ENCODE results near the gene SUMF1. TPM values are rescaled to one million over a fixed set of nuclear protein-coding genes. Genes with fewer than 3 reads are reported as not detected.

SUMF1 gene
- total RNA-seq, 1 donor from 2014 or later = 98.4 TPM

DNA sequence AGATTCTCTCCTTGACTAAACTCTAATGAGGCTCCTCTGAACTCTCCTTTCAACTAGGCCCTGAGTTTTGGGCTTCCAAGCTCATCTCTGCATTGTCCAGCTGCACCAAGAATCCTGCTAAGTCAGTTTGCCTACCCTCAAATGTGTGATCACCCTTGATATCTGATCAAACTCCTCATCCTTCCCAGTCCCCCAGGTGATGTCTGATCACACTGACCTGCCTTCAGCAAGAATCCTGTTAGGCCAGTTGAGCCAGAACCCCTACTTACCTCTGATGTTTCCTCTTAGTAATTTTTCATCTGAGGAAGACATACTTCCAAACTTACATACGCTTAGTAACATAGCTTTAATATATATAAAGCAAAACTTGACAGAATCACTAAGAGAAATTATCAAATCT, 28.8 kb downstream of the SUMF1 start:
- Histone ChIP-seq H3K27me3 (no peaks in the 10 kb centered on the region), H3K27ac (no peak overlapping the region), H3K36me3 (peaks cover 0 to 9% of the 10 kb centered on the region in 2 donors), H3K4me1 (no peaks in the 10 kb centered on the region), H3K9me3 (no peaks in the 10 kb centered on the region), H3K4me3 (no peak overlapping the region)
- TF ChIP-seq, protein P1, sequence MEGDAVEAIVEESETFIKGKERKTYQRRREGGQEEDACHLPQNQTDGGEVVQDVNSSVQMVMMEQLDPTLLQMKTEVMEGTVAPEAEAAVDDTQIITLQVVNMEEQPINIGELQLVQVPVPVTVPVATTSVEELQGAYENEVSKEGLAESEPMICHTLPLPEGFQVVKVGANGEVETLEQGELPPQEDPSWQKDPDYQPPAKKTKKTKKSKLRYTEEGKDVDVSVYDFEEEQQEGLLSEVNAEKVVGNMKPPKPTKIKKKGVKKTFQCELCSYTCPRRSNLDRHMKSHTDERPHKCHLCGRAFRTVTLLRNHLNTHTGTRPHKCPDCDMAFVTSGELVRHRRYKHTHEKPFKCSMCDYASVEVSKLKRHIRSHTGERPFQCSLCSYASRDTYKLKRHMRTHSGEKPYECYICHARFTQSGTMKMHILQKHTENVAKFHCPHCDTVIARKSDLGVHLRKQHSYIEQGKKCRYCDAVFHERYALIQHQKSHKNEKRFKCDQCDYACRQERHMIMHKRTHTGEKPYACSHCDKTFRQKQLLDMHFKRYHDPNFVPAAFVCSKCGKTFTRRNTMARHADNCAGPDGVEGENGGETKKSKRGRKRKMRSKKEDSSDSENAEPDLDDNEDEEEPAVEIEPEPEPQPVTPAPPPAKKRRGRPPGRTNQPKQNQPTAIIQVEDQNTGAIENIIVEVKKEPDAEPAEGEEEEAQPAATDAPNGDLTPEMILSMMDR (IDR thresholded peaks at IDR 0.05) = no peak
- DNase-seq (ENCODE audit: low spot score in 2 of 2) = no peak
- intact Hi-C loops (cut with DNase I) = no loop called here

DNA sequence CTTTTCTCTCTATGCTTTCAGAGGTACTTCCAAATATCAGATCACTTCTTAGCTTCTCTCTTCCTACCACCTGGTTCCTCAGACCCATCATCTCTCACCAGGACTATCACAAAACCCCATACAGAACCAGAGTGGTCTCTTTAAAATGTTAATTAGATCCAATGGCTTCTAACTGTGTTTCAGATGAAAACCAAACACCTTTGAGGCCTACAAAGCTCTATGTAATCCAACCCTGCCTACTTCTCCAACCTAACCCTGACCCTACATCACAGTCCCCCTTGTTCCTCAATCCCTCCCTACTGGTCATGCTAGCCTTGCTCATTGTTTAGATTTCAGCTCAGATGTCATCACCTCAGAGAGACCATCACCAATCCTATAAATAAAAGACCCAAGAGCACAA, 34.8 kb downstream of the SUMF1 start:
- no peak for DNase-seq (ENCODE audit: low spot score in 2 of 2)
- H3K36me3 ChIP-seq = peaks cover 5% of the 10 kb centered on the region in 2 donors
- no peak overlapping the region for H3K27ac ChIP-seq
- no peak overlapping the region for H3K4me3 ChIP-seq
- H3K27me3 ChIP-seq = no peaks in the 10 kb centered on the region
- intact Hi-C loops (cut with DNase I) = no loop called here
- H3K4me1 ChIP-seq = peaks cover 0 to 4% of the 10 kb centered on the region in 2 donors
- H3K9me3 ChIP-seq = no peaks in the 10 kb centered on the region
- TF ChIP-seq, protein P1 (IDR thresholded peaks at IDR 0.05) = no peak

DNA sequence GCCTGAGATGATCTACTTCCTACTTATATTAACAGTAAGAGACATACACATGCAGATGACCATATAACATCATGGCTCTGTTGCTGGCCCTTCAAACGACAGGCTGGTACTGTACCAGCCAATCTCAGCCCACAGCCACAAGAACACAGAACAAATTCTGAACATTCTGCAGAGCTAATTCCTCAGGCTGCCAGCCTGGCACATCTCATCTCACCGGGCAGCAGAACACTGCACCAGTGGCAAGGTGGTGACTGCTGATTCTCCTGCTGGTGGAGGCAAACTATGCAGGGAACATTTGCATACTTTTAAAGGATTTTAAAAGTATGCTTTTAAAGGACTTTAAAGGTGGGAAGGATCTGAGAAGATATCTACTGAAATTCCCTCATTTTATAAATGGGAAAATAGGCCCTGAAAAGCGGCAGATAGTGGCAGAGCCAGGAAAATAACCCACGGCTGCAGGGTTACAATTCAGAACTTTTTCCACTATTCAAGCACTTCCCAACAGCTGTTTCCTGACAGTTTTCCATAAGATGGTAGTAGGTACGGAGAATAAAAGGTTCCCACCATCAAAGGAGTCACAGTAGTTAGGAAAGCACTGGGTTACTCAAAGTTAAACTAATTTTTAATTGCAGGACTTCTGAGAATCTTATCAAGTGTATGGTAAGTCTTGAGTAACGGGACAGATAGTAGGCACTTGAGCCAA, 37.3 kb downstream of the SUMF1 start:
- intact Hi-C loops (cut with DNase I) = no loop called here
- Histone ChIP-seq H3K36me3 (peaks cover 5% of the 10 kb centered on the region in 2 donors), H3K27me3 (no peaks in the 10 kb centered on the region), H3K4me1 (peaks cover 6 to 12% of the 10 kb centered on the region in 2 donors), H3K27ac (no peak overlapping the region), H3K4me3 (no peak overlapping the region), H3K9me3 (no peaks in the 10 kb centered on the region)
- no peak for DNase-seq (ENCODE audit: low spot score in 2 of 2)
- TF ChIP-seq, protein P1 (IDR thresholded peaks at IDR 0.05) = no peak

DNA sequence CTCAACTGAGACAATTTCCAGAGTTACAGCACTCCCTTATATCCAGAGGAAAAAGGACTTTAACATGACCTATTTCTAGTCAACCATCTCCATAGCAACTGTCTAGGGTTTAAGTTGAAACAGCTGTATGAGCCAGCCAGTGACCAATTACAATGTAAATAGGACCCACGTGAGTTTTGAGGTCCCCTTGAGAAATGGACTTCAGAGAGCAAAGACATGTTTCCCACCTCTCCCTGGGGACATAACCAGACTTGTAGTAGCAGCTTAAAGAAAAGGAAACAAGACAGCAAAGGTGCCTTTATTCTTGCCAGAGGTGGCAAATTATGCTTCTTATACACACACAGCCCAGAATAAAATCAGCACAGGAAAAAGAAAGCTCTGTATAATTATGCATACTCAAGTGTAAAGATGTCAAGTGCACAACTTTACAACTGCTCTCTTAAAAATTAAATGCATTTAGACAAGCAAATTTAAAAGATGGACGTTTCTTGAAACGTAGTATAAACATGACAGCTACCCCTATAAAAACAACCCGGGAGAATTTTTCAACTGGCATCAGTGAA, 40.2 kb downstream of the SUMF1 start:
- intact Hi-C loops (cut with DNase I) = no loop called here
- H3K9me3 ChIP-seq = no peaks in the 10 kb centered on the region
- H3K27me3 ChIP-seq = no peaks in the 10 kb centered on the region
- peaks cover 0 to 5% of the 10 kb centered on the region in 2 donors for H3K36me3 ChIP-seq
- no peak for DNase-seq (ENCODE audit: low spot score in 2 of 2)
- H3K4me3 ChIP-seq = no peak overlapping the region
- TF ChIP-seq, protein P1 (IDR thresholded peaks at IDR 0.05) = no peak
- H3K27ac ChIP-seq = peak overlapping the region; percentile 23 to 52
- H3K4me1 ChIP-seq = peaks cover 6 to 12% of the 10 kb centered on the region in 2 donors

DNA sequence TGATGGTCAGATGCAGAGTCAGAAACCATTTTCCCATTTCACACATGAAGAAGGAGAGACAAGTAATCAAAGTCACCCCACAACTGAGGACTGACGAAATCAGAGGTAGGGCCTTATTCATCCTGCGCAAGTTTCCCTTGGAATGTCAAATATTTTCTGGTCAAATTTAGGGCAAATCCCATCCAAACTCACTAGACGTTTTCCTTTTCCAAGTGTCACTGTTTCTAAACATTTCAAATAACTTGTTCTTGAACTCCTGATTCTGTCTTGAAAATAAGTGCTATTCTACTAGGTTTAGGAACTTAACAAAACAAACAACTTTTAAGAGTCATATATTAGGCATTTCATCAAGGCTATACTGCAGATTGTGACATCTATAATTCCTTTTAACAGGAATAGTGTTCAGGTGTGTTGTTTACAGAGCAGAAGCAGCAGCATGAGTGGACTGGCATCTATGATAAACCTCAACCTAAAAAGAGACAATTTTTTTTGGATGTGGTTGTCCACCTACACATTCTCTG, 40.7 kb downstream of the SUMF1 start:
- DNase-seq (ENCODE audit: low spot score in 2 of 2) = no peak
- peak overlapping the region in 1 of 2 donors; percentile 52 for H3K27ac ChIP-seq
- TF ChIP-seq, protein P1 (IDR thresholded peaks at IDR 0.05) = no peak
- no peak overlapping the region for H3K4me3 ChIP-seq
- peaks cover 6 to 12% of the 10 kb centered on the region in 2 donors for H3K4me1 ChIP-seq
- H3K9me3 ChIP-seq = no peaks in the 10 kb centered on the region
- intact Hi-C loops (cut with DNase I) = no loop called here
- no peaks in the 10 kb centered on the region for H3K27me3 ChIP-seq
- H3K36me3 ChIP-seq = peaks cover 0 to 1% of the 10 kb centered on the region in 2 donors

Measured in ascending aorta (tissue), 2 donors.